ENCODE measurements around the gene RAPGEF4.

The RAPGEF4 gene

DNA sequence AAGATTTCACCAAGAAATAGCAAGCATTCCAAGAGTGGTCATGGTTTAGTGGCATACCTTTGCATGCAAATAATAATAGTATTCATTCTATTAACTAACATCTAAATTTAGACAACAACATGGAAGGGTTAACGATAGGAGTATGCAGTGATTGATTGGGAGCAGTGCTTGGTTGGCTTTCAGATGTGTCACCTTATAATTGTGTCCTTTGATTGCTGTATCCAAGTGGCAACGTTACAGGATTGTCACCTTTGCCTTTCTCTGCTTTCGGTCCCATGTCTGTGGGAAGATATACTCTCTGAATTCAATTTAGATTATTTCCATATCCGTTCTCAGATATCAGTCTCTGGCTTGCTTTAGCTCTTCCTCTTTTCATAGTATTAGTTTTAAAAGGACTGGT, 187.2 kb downstream of the RAPGEF4 start:
- no peak overlapping the region for H3K27ac ChIP-seq (ENCODE audit: low read length)
- H3K27me3 ChIP-seq (ENCODE audit: control insufficient read depth in 1 of 2, insufficient read depth in 2 of 2, low read length in 2 of 2): peaks cover 0 to 5% of the 10 kb centered on the region in 2 donors
- no peak overlapping the region for H3K4me3 ChIP-seq (ENCODE audit: low read length in 2 of 2)
- H3K9ac ChIP-seq (ENCODE audit: low read length in 2 of 2): no peak overlapping the region
- no peaks in the 10 kb centered on the region for H3K36me3 ChIP-seq (ENCODE audit: control insufficient read depth in 2 of 2, insufficient read depth in 2 of 2, low read length in 2 of 2)
- H3K9me3 ChIP-seq (ENCODE audit: control insufficient read depth in 2 of 2, low read length in 2 of 2): no peaks in the 10 kb centered on the region
- H3K4me1 ChIP-seq (ENCODE audit: control insufficient read depth, insufficient read depth, low read length): no peaks in the 10 kb centered on the region

DNA sequence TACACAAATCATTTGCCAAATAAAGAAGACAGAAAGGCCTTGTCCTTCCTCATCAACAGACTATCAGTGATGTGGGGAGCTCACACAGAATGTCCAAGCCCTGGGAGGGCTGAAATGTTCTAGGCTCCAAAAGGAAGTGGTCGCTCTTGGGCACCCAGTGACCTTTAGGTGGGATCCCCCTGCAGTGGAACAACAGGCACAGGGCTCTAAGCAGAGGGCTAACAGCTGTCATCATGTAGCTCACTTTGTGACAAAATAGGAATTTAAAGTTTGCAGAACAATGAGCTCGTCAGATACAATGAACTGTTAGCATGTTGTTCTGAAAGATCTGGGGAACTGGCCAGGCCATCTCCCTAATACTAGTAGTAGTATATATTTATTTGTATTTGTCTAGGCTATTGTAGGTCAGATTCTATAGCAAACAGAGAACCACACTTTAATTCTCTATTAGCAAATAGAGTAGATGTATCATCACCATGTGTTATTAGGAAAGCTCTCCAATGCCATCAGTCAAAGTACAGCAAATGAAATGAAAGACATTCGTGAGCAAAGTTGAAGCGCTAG, 188.5 kb downstream of the RAPGEF4 start:
- Histone ChIP-seq H3K9ac (ENCODE audit: low read length in 2 of 2) (no peak overlapping the region), H3K27me3 (ENCODE audit: control insufficient read depth in 1 of 2, insufficient read depth in 2 of 2, low read length in 2 of 2) (peaks cover 0 to 5% of the 10 kb centered on the region in 2 donors), H3K4me1 (ENCODE audit: control insufficient read depth, insufficient read depth, low read length) (no peaks in the 10 kb centered on the region), H3K9me3 (ENCODE audit: control insufficient read depth in 2 of 2, low read length in 2 of 2) (no peaks in the 10 kb centered on the region), H3K4me3 (ENCODE audit: low read length in 2 of 2) (no peak overlapping the region), H3K27ac (ENCODE audit: low read length) (no peak overlapping the region), H3K36me3 (ENCODE audit: control insufficient read depth in 2 of 2, insufficient read depth in 2 of 2, low read length in 2 of 2) (no peaks in the 10 kb centered on the region)

DNA sequence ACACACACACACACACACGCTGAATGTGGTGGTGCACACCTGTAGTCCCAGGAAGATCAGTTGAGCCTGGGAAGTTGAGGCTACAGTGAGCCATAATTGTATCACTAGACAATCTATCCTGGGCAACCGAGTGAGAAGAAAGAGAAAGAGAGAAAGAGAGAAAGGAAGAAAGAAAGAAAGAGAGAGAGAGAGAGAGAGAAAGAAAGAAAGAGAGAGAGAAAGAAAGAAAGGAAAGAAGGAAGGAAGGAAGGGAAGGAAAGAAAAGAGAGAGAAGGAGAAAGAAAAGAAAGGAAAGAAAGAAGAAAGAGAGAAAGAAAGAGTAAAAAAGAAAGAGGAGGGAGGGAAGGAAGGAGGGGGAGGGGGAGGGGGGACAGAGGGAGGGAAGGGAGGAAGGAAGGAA, 190.0 kb downstream of the RAPGEF4 start:
- H3K9ac ChIP-seq (ENCODE audit: low read length in 2 of 2): no peak overlapping the region
- peaks cover 0 to 3% of the 10 kb centered on the region in 2 donors for H3K27me3 ChIP-seq (ENCODE audit: control insufficient read depth in 1 of 2, insufficient read depth in 2 of 2, low read length in 2 of 2)
- no peaks in the 10 kb centered on the region for H3K4me1 ChIP-seq (ENCODE audit: control insufficient read depth, insufficient read depth, low read length)

DNA sequence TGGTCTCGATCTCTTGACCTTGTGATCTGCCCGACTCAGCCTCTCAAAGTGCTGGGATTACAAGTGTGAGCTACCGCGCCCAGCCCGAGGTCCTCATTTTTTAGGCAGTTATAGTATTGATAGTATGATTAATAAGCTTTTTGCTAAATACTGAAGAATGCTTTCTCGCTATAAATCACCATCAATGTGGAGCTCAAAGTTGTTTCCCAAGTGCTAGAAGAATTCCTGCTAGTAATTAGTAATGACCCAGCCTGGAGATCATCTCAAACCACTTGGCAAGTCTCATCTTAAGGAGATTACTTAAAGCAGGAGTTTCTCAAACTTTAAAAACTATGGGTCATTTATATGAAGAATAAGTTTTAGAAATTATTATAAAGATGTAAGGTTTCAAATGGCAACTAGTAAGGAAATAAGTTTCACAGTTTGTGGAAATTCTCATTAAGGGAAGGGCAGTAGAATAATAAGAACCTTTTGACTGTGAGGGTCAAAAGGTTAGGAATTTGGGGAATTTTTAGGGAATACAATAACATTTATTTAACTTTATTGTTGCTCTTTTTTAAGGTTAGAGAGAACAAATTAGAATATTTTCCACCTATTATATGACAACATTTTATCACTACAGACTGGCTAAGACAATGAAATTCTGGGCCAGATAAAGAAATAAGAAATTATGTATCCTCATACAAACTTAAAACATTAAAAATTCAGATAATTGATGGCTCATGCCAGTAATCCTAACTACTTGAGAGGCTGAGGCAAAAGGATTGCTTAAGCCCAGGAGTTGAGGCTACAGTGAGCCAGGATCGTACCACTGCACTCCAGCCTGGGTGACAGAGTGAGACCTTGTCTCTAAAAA, 191.4 kb downstream of the RAPGEF4 start:
- H3K27ac ChIP-seq (ENCODE audit: low read length): no peak overlapping the region
- H3K9ac ChIP-seq (ENCODE audit: low read length in 2 of 2): no peak overlapping the region
- H3K9me3 ChIP-seq (ENCODE audit: control insufficient read depth in 2 of 2, low read length in 2 of 2): no peaks in the 10 kb centered on the region
- H3K27me3 ChIP-seq (ENCODE audit: control insufficient read depth in 1 of 2, insufficient read depth in 2 of 2, low read length in 2 of 2): no peaks in the 10 kb centered on the region
- no peaks in the 10 kb centered on the region for H3K36me3 ChIP-seq (ENCODE audit: control insufficient read depth in 2 of 2, insufficient read depth in 2 of 2, low read length in 2 of 2)
- no peaks in the 10 kb centered on the region for H3K4me1 ChIP-seq (ENCODE audit: control insufficient read depth, insufficient read depth, low read length)
- no peak overlapping the region for H3K4me3 ChIP-seq (ENCODE audit: low read length in 2 of 2)

More for the DNA sequence above, 190.0 kb downstream of the RAPGEF4 start:
- Histone ChIP-seq H3K36me3 (ENCODE audit: control insufficient read depth in 2 of 2, insufficient read depth in 2 of 2, low read length in 2 of 2) (no peaks in the 10 kb centered on the region), H3K27ac (ENCODE audit: low read length) (no peak overlapping the region), H3K4me3 (ENCODE audit: low read length in 2 of 2) (no peak overlapping the region), H3K9me3 (ENCODE audit: control insufficient read depth in 2 of 2, low read length in 2 of 2) (no peaks in the 10 kb centered on the region)

DNA sequence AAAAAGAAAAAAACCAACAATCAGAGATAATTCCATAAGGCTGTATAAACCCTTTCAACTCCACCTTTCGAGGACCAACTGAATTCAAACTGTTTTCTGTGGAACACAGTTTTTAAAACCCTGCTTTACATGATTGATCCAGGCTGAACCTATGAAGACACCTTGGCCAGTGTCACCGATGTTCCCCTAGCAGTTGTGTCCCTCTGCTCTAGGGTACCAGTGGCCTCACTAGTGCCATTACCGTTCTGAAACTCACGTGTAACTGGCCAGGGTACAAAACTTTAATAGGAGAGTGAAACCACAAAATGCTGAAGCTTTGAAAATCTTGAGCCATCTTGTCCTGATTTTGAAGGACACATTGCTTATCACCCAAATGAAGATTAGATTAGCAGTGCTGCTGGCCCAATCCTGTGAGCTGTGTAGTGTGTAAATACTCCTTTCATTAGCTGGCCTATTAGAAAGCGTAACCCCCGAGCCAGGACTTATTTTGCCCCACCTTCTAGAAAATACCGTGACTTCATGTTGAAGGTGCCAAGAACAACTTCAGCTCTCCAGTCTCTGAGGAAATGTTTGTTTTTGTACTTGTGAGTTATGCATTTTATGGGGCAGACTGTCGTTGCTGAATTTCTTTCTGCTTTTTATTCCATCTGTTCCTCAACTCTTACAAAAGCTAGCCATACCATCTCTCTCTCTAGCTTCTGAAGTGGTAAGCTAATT, 192.2 kb downstream of the RAPGEF4 start:
- H3K36me3 ChIP-seq (ENCODE audit: control insufficient read depth in 2 of 2, insufficient read depth in 2 of 2, low read length in 2 of 2): no peaks in the 10 kb centered on the region
- H3K9me3 ChIP-seq (ENCODE audit: control insufficient read depth in 2 of 2, low read length in 2 of 2): no peaks in the 10 kb centered on the region
- H3K27ac ChIP-seq (ENCODE audit: low read length): no peak overlapping the region
- H3K27me3 ChIP-seq (ENCODE audit: control insufficient read depth in 1 of 2, insufficient read depth in 2 of 2, low read length in 2 of 2): no peaks in the 10 kb centered on the region
- no peak overlapping the region for H3K9ac ChIP-seq (ENCODE audit: low read length in 2 of 2)
- H3K4me3 ChIP-seq (ENCODE audit: low read length in 2 of 2): peak overlapping the region in 1 of 2 donors; percentile 52
- H3K4me1 ChIP-seq (ENCODE audit: control insufficient read depth, insufficient read depth, low read length): no peaks in the 10 kb centered on the region

DNA sequence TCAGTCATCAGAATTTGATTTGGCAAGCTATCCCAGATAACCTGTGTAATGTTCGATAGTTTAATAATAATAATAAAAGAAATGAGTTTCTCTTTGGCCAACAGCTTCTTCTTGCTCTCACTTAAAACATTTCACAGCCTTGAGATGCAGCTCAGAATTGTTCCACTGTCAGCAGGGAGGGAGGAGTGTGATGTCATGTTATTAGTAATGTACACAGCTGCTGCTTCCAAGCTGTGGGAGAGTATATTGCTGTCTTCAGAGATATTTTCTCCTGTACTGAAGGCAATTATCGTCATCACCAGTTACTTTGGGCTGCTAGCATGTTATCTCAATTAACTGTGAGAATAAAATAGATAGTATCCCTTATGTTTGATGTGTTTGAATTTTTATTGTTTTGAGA, 193.1 kb downstream of the RAPGEF4 start:
- no peak overlapping the region for H3K9ac ChIP-seq (ENCODE audit: low read length in 2 of 2)
- H3K27me3 ChIP-seq (ENCODE audit: control insufficient read depth in 1 of 2, insufficient read depth in 2 of 2, low read length in 2 of 2): no peaks in the 10 kb centered on the region
- no peak overlapping the region for H3K27ac ChIP-seq (ENCODE audit: low read length)
- H3K4me1 ChIP-seq (ENCODE audit: control insufficient read depth, insufficient read depth, low read length): no peaks in the 10 kb centered on the region
- H3K36me3 ChIP-seq (ENCODE audit: control insufficient read depth in 2 of 2, insufficient read depth in 2 of 2, low read length in 2 of 2): no peaks in the 10 kb centered on the region
- H3K9me3 ChIP-seq (ENCODE audit: control insufficient read depth in 2 of 2, low read length in 2 of 2): no peaks in the 10 kb centered on the region
- no peak overlapping the region for H3K4me3 ChIP-seq (ENCODE audit: low read length in 2 of 2)

DNA sequence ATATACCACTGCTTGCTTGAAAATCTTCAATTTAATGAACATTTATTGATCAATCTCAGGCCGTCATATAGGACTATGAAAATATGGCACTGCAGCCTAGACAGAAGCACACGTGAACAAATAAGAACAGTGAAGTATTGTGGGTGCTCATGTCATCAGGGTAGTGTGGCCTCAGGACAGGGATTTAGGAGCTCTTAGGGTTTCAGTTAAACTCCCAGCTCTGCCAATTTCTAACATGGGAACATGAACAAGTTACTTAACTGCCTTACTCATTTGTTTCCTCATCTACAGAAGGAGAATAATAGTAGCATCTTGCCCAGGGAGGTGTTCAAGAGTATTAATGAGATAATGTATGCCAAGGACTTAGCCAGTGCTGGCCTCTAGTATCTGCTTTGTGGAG, 194.0 kb downstream of the RAPGEF4 start:
- H3K27me3 ChIP-seq (ENCODE audit: control insufficient read depth in 1 of 2, insufficient read depth in 2 of 2, low read length in 2 of 2): no peaks in the 10 kb centered on the region
- no peak overlapping the region for H3K27ac ChIP-seq (ENCODE audit: low read length)
- no peaks in the 10 kb centered on the region for H3K4me1 ChIP-seq (ENCODE audit: control insufficient read depth, insufficient read depth, low read length)
- no peaks in the 10 kb centered on the region for H3K9me3 ChIP-seq (ENCODE audit: control insufficient read depth in 2 of 2, low read length in 2 of 2)
- H3K36me3 ChIP-seq (ENCODE audit: control insufficient read depth in 2 of 2, insufficient read depth in 2 of 2, low read length in 2 of 2): no peaks in the 10 kb centered on the region
- H3K4me3 ChIP-seq (ENCODE audit: low read length in 2 of 2): no peak overlapping the region
- no peak overlapping the region for H3K9ac ChIP-seq (ENCODE audit: low read length in 2 of 2)

DNA sequence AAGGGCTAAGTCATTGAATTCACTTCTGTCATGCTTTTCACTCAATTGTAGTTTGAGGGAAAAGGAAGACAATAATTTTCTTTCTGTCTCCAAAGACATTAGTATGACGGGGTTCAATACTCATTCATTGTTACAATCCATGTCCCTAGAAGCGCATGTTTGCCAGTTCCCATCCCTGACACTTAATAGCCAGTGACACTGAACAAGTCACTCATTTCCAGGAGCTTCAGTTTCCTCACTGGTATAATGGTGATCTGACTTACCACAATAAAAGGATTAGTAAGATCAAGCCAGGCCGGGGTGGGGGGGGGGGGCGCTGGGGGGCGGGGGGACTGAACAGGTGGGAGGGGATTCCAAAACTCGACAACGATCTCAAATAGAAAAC, 195.2 kb downstream of the RAPGEF4 start:
- Histone ChIP-seq H3K27ac (ENCODE audit: low read length) (no peak overlapping the region), H3K4me1 (ENCODE audit: control insufficient read depth, insufficient read depth, low read length) (no peaks in the 10 kb centered on the region), H3K4me3 (ENCODE audit: low read length in 2 of 2) (no peak overlapping the region), H3K36me3 (ENCODE audit: control insufficient read depth in 2 of 2, insufficient read depth in 2 of 2, low read length in 2 of 2) (no peaks in the 10 kb centered on the region), H3K27me3 (ENCODE audit: control insufficient read depth in 1 of 2, insufficient read depth in 2 of 2, low read length in 2 of 2) (no peaks in the 10 kb centered on the region), H3K9me3 (ENCODE audit: control insufficient read depth in 2 of 2, low read length in 2 of 2) (no peaks in the 10 kb centered on the region), H3K9ac (ENCODE audit: low read length in 2 of 2) (no peak overlapping the region)

DNA sequence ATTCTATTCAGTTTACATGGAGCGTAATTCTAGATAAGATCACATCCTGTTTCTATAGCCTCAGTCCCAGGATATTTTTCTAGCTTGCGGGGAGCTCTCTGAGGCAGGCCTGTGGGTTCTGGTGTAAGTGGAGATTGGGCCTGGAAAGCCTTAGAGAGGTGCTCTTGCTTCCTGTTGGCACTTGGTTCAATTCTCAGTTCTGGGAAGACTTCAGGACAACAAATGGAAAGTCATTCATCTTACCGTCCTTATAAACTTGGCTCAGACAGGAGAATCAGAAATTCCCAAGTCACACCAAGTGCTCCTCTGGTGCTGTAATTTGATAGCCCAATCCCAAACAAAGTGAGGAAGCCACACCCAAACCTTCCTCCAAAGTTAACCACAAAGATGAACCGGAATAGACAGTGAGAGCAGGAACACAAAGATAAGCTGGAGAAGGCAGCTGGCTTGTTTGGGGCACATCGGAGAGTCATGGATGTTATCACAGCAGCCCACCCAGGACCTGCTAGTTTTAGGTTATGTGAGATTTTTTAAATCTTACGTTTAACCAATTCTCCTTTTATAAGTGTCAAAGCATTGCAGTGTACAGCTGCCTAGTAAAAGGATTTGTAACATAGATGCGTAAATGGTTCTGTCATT, 195.7 kb downstream of the RAPGEF4 start:
- Histone ChIP-seq H3K36me3 (ENCODE audit: control insufficient read depth in 2 of 2, insufficient read depth in 2 of 2, low read length in 2 of 2) (no peaks in the 10 kb centered on the region), H3K27me3 (ENCODE audit: control insufficient read depth in 1 of 2, insufficient read depth in 2 of 2, low read length in 2 of 2) (no peaks in the 10 kb centered on the region), H3K9me3 (ENCODE audit: control insufficient read depth in 2 of 2, low read length in 2 of 2) (no peaks in the 10 kb centered on the region), H3K4me3 (ENCODE audit: low read length in 2 of 2) (peak overlapping the region in 1 of 2 donors; percentile 44), H3K9ac (ENCODE audit: low read length in 2 of 2) (peak overlapping the region in 1 of 2 donors; percentile 2), H3K4me1 (ENCODE audit: control insufficient read depth, insufficient read depth, low read length) (no peaks in the 10 kb centered on the region), H3K27ac (ENCODE audit: low read length) (no peak overlapping the region)

DNA sequence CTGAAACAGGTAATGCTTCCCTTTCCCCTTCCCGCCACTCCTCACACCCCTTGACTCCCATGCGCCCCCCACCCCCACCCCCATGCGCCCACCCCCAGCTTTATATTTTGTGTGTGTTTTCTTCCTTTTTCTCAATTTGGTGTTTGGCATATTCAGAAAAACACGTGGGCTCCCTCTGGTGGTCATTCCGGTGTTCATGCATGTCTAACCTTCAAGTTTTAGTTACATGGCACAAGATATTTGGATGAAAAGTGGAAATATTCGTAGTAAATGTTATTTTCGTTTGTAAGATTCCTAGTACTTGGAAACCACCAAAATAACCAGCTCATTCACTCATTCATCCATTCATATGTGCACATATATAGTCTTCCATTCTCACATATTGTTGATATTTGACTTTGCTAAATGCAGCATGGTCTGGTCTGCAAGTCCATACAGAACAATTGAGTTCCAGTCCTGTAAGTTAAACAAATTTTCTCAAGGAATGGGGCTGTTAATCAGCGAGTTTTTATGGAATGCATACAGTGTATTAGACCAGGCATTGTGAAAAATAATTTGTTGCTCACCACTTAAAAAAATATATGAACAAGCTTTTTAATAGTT, 196.4 kb downstream of the RAPGEF4 start:
- H3K4me3 ChIP-seq (ENCODE audit: low read length in 2 of 2): peak overlapping the region in 1 of 2 donors; percentile 44
- H3K9ac ChIP-seq (ENCODE audit: low read length in 2 of 2): no peak overlapping the region
- no peak overlapping the region for H3K27ac ChIP-seq (ENCODE audit: low read length)
- no peaks in the 10 kb centered on the region for H3K4me1 ChIP-seq (ENCODE audit: control insufficient read depth, insufficient read depth, low read length)
- no peaks in the 10 kb centered on the region for H3K9me3 ChIP-seq (ENCODE audit: control insufficient read depth in 2 of 2, low read length in 2 of 2)
- H3K36me3 ChIP-seq (ENCODE audit: control insufficient read depth in 2 of 2, insufficient read depth in 2 of 2, low read length in 2 of 2): no peaks in the 10 kb centered on the region
- no peaks in the 10 kb centered on the region for H3K27me3 ChIP-seq (ENCODE audit: control insufficient read depth in 1 of 2, insufficient read depth in 2 of 2, low read length in 2 of 2)

Measured in stomach smooth muscle (tissue), 2 donors.